Measurements from ENCODE around the gene PUS10.
"Not testable (repeated sequence)": the region's sequence is repeated elsewhere in the genome, so short reads cannot be mapped to it uniquely, and the experiment has no call there.

Gene PUS10

DNA sequence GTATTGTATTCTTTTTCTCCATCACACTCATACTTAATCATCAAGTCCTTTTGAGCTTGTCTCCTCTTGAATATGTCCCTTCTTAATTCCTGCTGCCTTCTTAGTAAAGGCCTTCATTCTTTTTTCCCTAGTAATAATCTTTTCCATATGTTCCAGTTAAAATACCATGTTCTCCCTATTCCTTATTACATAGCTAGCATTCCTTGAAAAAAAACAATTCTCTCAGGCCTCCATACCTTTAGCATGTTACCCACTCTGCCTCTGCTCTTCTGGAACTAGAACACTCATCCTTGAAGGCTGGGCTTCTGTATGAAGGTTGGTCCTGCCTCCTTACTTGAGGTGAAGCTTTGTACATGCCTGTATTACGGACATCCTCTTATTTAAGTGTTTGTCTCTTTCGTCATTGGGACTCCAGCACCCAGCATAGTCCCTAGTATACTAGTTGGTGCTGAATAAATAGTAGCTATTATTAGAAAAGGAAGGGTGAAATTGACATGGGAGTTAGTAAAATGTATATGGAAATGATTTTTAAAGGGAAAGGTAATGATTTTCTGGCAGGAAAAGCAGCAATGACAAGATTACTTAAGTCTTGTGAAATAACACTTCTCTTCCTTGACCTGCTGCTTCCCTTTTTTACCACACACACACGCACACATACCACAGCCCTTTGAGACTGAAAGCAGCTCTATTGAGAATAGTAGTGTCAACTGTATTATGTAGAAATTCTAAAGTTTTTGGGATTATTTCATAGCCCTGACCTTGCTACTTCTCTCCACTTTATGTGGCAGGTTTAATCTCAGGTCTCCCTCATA is 91.1 kb downstream of the PUS10 start:
- DNase-seq = no peak

DNA sequence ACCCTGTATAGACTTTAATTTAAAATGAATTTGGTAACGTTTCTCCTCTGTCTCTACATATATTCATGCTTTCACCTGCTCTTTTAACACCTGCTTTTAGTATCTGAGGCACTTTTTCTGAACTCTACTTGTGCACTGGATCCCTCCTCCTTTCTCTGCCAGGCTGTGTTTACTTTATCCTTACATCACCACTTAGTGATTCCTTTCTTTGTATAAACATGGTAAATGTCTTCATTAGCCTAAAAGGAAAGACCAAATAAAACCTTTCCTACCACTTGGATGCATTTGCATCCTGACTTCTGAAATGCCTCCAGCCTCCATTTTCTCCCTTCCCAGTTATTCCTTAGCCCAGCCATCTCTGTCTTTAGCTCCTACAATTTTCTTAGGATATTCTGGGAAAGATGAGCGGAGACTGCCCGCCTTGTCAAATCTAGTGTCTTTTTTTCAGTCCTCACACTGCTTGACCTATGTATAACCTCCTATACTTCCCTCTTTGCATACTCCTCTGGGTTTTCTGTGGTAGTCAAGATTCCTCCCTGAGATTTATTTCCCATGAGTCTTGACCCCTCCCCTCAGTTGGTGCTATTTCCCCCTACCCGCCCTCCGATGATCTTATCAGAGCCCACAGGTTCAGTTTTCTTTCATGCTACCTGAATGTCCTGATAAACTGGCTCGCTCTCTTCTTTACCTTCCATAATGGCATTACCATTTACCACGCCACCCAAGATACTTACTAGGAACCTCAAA is 91.9 kb downstream of the PUS10 start:
- no peak for DNase-seq

DNA sequence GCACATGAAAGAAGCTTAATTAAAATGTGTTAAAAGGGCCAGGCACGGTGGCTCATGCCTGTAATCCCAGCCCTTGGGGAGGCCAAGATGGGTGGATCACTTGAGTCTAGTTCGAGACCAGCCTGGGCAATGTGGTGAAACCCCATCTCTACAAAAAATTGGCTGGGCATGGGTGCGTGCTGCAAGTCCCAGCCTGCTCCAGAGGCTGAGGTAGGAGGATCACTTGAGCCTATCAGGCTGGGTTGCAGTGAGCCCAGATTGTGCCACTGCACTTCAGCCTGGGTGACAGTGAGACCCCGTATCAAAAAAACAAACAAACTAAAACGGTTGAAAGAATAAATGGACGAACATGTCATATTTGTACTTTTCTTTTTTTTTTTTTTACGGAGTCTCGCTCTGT is 110.7 kb downstream of the PUS10 start:
- DNase-seq = no peak

DNA sequence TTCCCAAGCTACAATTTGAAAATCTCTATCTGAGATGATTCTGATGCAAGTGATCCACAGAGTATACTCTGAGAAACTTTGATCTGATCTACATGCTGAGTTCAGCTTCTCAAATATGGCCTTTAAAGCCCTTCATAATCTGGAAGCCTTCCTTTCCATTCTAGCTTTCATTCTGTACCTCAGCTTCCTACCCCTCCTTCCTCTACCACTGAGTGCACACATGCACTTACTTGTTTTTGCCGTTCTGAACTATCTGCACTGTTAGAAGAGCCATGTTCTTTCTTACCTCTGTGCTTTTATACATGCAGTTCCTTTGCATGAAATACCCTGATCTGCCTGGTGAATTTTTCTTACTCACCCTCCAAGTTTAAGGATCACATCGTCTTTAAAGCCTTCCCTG is 111.7 kb downstream of the PUS10 start:
- no peak for DNase-seq

DNA sequence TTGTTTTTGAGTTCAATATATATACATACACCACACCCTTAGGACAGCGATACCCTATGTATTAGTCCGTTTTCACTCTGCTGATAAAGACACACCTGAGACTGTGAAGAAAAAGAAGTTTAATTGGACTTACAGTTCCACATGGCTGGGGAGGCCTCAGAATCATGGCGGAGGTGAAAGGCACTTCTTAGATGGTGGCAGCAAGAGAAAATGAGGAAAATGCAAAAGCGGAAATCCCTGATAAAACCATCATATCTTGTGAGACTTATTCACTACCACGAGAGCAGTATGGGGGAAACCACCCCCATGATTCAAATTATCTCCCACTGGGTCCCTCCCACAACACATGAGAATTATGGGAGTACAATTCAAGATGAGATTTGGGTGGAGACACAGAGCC is 112.2 kb downstream of the PUS10 start:
- not testable (repeated sequence) for DNase-seq

DNA sequence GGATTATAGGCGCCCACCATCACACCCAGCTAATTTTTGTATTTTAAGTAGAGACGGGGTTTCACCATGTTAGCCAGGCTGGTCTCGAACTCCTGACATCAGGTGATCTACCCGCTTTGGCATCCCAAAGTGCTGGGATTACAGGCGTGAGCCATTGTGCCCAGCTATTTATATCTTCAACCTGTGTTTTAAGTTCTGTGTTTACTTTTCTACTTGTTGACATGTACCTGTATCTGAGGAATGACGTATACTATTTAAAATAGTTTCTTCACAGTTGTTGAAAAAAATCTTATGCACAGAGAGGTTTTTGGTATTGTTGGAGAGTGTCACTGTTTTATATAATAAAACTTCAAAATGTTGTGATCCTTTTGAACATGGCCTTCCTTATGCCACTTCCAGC is 116.8 kb downstream of the PUS10 start:
- DNase-seq = not testable (repeated sequence)

DNA sequence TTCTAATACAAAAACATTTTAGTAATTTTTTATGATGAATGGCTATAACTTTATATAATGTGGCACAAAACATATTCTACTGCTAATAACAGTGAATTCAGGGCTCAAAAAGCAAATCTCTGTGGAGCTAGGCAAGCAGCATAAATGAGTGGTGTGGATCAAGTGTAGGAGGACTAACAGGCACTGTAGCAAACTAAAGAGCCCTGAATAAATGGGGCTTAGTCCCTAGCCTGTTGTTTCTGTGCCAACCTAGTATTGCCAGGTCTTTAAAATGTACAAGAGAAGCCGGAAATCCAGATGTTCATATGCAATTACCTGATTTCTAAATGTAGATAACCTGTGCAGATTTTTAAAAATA is 118.2 kb downstream of the PUS10 start:
- DNase-seq = no peak

DNA sequence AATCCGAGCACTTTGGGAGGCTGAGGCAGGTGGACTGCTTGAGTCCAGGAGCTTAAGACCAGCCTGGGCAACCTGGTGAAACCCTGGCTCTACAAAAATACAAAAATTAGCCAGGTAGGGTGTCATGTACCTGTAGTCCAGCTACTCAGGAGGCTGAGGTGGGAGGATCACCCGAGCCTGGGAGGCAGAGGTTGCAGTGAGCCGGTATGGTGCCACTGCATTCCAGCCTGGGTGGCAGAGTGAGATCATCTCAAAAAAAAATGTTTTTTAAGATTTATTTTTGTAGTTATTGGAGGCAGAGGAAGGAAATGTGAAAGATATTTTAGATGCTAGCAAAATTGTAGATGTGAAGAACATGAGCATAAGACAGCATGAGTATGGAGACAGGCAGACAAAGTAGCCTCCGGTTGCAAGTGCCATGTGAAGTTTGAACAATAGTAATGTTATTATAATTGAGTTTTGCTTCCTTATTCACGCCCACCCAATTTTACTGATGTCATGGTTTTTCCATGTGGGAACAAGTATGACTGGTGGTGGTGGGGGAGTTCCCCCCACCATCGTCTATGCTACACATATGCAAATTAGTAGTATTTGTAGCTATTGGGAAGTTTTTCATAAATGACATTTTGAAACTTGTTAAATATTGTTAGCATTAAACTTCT is 118.7 kb downstream of the PUS10 start:
- no peak for DNase-seq

DNA sequence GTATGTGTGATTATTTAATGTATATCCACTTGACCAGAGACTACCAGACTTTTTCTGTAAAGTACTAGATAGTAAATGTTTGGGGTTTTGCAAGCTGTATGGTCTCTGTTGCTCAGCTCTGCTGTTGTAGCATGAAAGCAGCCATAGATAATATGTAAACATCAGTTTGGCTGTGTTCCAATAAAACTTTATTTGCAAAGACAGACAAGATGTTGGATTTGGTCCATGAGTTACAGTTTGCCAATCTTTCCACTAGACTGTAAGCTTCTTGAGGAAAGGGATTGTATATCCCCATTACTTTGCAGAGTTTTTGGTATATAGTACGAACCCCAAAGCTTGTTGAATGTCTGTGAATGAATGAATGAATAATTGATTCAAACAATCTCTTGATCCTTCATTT is 119.5 kb downstream of the PUS10 start:
- DNase-seq = no peak
